Tongue (tissue), 2 donors: Measurements from ENCODE around the gene SYNCRIP. TPM values are rescaled to one million over a fixed set of nuclear protein-coding genes. Genes with fewer than 3 reads are reported as not detected.
"Not testable (repeated sequence)": the region's sequence is repeated elsewhere in the genome, so short reads cannot be mapped to it uniquely, and the experiment has no call there.

Experiments
- DNase-seq: peaks from one replicate; pipeline ENCODE4 v3.0.0-alpha.2; 2015
- total RNA-seq: library from RNA; depleted of rRNA; stranded (reverse); fragments of >200 nt; gene quantifications from one replicate; pipeline ENCODE4 v1.2.3, GENCODE V29; 2014

The SYNCRIP gene
- total RNA-seq, 1 donor from 2014 or later = 79.6 TPM

- DNase-seq = no peak
Observed at GRCh38 chr6:85669735-85670194, 27.1 kb upstream of the SYNCRIP start.

DNA sequence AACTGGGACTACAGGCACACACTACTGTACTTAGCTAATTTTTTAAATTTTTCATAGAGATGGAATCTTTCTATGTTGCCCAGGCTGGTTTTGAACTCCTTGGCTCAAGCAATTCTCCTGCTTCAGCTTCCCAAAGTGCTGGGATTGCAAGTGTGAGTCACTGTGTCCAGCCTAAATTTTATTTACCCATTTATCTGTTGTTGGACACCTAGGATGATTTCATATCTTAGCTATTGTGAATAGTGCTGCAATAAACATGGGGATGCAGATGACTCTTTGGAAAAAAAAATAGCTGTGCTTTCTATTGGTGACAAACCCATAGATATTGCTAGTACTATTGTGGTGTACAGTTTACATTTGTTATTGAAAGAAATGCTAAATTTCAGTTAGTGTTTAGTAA, 19.6 kb upstream of the SYNCRIP start:
- no peak for DNase-seq

DNA sequence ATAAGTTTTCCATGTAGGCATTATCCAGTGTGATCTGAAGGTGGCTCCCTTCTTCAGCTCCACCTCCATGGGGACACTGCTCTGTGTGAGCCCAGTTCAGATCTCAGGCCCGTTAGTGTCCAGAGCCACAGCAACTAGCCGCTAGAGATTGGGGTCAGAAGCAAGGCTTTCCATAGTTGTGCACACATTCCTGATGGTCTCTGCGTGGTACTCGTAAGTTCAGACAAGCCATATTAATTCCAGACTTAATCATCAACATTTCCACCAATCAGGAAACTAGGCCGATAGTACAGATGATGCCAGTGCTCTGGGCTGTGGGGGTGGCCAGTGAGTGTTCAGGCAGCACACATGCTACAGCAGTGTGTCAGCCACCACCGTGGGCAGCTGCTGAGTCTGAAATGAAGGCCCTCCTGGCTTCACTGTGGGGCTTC, 17.5 kb upstream of the SYNCRIP start:
- DNase-seq = no peak

DNA sequence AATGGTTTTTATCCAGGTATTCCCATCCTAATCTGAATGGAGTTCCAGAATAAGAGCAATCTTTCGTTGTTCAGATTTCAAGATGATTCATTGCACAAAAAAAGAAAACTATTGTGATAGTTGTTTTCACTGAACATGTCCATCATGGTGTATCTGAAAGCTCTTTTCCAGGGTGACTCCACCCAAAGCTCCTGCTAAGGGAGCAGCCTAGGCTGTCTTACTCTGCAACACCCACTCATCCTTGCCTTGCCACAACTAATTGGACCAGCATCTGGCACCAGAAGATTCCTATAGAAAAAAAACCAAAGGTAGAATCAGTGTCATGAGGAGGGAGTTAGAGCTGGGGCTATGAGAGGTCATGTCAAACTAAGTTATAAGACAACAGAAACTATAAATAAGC, 7.9 kb upstream of the SYNCRIP start:
- no peak for DNase-seq

GRCh38 chr6:85644279-85644762, 1.6 kb upstream of the SYNCRIP start:
- DNase-seq = no peak

- peak; percentile 94 for DNase-seq
Observed at GRCh38 chr6:85643537-85644278, 1.0 kb upstream of the SYNCRIP start.

DNA sequence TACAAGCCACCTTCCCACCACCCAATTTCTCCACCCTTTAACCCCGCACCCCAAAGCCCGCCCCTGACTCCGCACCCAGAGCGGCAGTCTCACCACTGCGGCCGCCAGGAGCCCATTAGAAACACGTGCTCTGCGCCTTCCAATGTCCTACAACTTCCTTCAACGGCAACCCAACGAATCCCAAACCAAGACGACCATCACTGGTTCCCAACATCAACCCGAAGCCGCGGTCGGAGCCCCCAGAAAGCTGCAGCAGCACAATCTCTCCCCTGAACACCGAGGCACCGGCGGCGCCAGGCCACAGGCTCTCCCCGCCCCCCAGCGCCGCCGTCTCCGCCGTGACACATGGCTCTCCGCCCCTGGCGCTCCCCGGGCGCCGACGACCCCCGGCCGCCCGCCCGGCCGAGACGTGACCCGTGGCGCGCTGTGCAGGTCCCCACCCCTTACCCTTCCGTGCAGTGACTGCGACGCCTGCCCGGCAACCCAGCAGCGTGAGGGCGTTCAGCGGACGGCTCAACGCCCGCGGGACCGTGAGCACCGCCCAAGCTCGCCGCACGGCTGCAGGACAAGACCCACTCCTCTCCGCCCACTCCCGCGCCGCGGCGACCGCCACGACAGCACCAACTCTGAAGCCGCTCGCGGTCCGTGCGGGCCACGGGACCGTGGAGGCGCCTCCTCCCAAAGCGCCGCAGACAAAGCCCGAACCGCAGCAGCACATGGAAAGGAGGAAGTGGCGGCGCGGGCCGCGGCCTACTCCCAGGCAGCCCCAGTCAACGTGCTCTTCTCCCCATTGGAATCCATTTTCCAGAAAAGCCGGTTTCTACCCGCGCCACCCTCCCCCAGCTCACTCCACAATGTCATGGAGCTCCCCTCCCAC, 551 bp downstream of the SYNCRIP start:
- DNase-seq = peak; percentile 71

DNA sequence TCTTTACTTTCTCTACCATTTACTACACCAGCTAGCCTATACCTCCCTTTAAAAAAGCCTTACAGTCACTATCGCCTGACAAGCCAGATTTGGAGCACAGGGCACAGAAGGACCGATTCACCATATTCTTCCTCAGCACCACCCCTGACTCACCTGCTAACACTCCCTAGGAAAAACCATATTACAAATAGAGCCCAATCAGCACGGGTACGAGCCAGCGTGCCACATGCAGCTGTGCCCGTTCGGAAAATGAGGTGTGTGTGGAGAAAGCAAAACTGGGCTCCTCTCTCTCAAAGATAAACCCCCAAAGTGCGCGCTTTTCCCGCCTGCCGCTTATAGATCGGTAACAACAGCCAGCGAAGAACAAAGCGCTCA, 1.2 kb downstream of the SYNCRIP start:
- DNase-seq = no peak

DNA sequence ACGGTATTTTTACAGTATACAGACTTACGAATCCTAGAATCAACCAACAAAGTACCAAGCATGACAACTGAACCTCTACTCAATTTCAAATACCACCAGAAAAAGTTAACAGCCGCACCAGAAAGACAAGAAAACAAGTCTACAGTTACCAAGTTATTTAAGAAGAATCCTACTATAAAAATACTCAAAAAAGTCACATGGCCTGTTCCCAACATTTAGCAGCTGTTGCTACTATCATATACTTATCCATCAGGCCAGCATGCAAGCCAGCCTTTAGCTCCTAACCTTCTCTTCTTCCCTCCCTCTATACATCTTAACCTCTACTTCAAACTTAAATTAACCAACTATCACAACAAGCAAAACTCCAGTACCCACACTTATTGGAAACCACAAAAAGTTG, 1.9 kb downstream of the SYNCRIP start:
- peak; percentile 52 for DNase-seq

DNA sequence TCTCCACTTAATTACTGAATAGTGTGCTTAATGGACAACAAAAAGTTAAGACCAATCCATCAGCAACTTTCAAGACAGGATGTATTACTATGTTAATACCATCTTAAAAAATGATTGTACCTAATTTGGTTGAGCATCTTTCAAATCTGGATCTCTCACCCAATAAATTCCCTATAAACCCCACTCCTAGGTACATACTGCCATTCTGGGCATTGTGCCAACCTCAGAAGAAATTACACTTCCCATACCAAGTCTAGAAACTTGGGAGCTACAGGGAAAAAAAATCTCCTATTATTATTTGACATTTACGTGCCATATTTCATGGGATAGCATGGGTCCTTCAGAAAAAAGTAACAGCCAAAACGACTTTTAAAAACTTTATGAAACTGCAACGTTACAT, 5.1 kb downstream of the SYNCRIP start:
- DNase-seq = no peak

- no peak for DNase-seq
Observed at GRCh38 chr6:85632164-85632942, 10.3 kb downstream of the SYNCRIP start.

GRCh38 chr6:85631117-85631516, 11.6 kb downstream of the SYNCRIP start:
- not testable (repeated sequence) for DNase-seq

DNA sequence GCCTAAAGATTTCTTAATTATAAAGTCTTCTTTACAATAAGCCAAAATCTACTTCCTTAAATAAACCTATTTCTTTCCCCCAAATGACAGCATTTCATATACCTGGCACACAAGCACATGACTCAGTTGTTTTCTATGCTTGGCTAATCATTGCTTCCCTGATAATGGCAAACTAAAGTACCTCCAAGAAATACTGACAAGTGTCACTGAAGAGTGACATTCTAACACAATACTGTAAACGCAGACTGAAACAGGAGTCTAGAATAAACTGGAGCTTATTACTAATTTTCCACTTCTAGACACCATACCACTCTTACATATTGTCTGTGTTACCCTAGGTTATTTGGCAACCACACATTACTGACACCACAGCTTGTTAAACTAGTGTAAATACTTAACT, 14.3 kb downstream of the SYNCRIP start:
- DNase-seq = no peak

DNA sequence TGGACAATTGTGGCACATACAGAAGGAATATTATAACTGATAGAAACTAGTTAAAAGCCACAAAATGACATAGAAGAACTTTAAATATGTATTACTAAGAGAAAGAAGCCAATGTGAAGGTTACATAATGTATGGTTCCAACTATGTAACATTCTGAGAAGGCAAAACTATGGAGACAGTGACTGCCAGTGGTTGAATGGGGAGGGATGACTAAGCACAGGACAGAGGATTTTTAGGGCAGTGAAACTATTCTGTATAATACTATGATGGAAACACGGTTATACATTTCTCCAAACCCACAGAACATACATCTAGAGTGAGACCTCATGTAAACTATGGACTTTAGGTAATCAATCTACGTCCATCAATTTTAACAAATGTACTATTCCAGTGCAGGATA, 22.4 kb downstream of the SYNCRIP start:
- DNase-seq = no peak

- DNase-seq = no peak
Observed at GRCh38 chr6:85614780-85615179, 27.9 kb downstream of the SYNCRIP start.

- DNase-seq = no peak
Observed at GRCh38 chr6:85612690-85613474, 29.8 kb downstream of the SYNCRIP start.

DNA sequence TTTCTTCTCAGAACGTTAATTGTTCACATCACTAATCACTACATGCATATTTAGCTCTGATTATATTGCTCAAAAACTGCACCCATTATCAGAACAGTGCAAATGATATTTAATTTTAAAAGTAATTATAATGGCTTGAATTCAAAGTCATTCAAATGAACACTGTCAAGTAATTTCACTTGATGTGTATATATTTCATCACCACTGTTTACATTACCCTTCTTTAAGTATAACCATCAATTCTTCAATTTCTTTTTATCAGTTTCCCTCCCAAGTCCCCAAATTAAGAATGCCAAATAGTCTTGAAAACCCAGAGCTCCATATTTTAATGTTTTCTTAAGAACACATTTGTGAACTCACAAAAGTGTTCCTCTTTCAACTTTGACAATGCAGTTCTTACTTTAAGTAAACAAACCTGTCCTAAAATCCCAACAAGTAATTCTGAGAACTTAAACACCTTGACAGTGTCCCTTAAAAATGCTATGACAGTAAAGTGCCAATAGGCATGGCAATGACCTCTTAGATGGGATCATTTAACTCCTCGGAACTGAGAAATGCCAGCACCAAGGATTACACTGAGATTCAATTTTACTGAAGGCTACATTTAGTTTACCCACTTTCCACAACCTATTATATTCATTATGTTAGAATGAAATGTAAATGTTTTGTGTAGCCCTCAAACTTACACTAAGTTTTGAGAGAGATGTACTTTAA, 32.3 kb downstream of the SYNCRIP start:
- DNase-seq = no peak

DNA sequence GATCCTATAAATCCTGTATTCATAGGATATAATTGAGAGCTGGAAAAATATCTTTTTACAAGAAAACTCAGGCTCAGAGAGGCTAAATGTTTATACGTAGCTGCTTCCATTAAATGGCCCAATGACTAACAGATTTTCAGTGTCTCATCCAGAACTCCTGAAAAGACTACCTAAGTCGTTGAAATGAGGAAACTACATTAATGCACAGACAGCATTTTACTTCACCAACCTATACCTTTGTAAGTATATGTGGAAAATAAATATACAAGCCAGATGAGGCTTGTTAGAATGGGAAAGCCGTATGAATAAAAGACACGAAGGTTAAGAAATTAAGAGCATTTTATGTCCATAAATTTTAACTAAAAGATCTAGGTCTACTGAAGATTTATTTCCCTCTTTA, 40.6 kb downstream of the SYNCRIP start:
- DNase-seq = no peak

DNA sequence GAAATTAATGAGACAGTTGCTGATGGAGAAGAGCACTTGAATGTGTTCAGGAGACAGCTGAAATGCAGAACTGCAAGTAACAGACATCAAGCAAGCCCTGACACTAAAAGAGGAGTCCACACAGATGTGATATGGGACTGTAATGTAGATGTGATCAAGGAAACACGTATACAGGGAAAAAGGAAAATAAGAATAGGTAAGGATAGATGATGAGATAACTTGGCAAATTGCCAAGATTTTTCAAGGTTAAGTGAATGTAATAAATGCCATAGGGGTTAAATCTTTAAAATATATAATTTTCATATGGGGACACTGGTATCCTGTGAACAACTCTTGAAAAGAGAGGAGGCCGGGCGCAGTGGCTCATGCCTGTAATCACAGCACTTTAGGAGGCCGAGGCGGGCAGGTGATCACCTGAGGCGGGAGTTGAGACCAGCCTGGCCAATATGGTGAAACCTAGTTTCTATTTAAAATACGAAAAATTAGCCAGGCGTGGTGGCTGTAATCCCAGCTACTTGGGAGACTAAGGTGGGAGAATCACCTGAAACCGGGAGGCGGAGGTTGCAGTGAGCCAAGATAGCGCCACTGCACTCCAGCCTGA, 41.9 kb downstream of the SYNCRIP start:
- no peak for DNase-seq

DNA sequence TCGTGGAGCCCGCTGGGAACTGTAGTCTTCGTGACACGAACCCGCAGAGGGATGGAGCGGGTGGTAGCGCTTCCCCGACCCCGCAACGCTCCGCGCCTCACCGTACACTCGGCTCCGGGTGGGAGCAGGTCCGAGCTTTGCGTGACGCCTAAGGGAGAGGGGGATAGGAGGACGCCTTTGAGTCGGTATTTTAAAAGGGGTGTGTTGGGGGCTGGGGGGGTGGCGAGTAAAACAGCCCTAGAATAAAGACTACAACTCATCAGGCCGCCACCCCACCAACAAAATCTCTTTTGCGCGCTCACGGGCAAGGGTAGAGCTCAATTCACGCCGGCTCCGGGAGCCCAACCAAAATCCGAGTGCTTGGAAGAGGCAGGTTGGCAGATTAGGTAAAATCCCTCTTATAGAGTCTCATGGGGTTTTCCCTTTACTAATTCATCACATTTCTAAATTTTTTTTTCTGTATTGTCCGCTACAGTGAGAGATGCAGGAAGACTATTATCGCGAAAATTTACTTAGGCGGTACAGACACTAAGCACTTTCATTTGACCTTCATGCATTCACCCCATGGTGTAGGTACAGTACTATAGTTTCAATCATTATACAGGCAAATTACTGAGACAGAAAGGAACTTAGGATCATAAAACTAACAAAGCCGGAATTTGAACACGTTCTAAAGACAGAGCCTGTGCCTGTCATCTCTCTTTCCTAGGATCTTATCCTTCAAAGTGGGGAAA, 48.3 kb downstream of the SYNCRIP start:
- DNase-seq = peak; percentile 58
